A549 (cell line): Measurements from ENCODE around the gene NKAP. TPM values are rescaled to one million over a fixed set of nuclear protein-coding genes. Genes with fewer than 3 reads are reported as not detected.

Experiments
- ATAC-seq, 2 experiments: fragments of 200-7000 bp in 1 of 2; fragments of >200 bp in 1 of 2; cut with Nextera tagmentation in 1 of 2; cut with Tn5 transposase in 1 of 2; 3 replicates each; pipeline versions ENCODE4 v1.8.0 to v1.9.1; 2018 to 2020; ENCODE audit warnings: mild to moderate bottlenecking in 1 of 2, moderate library complexity in 1 of 2
- CTCF ChIA-PET: fragments of 300-600 bp; sonication (Branson Sonifier 250); formaldehyde crosslinking; extraction: SDS; loops from one replicate; lab custom pipeline; 2021; ENCODE audit warnings: antibody characterized with exemption, inconsistent platforms; lab: Yijun Ruan, JAX
- POLR2A ChIA-PET: fragments of 350-600 bp; formaldehyde crosslinking; extraction: SDS; loops from one replicate; lab custom pipeline; 2021; ENCODE audit warnings: antibody characterized with exemption, inconsistent platforms; lab: Yijun Ruan, JAX
- DNase-seq, 2 experiments: peaks; one replicate each; pipeline versions ENCODE4 v3.0.0 to v3.0.0-alpha.2; 2011 to 2016; ENCODE audit warnings: low read depth in 1 of 2, low spot score in 1 of 2
- FAIRE-seq: peaks from 2 replicates; lab custom pipeline; 2011; peaks lifted over from hg19 to GRCh38; lab: Jason Lieb, UNC
- H3K27ac ChIP-seq, 2 experiments: fragments of >200 bp; sonication (Bioruptor Twin); formaldehyde crosslinking; 3 replicates each; pipeline ENCODE4 v1.5.1; 2016 to 2017
- H3K4me1 ChIP-seq: fragments of >200 bp; sonication (Bioruptor Twin); formaldehyde crosslinking; 3 replicates; pipeline ENCODE4 v1.6.1; 2016
- H3K4me2 ChIP-seq: fragments of >200 bp; sonication (Bioruptor Twin); formaldehyde crosslinking; 3 replicates; pipeline ENCODE4 v1.6.1; 2016
- H3K4me3 ChIP-seq: fragments of >200 bp; sonication (Bioruptor Twin); formaldehyde crosslinking; 3 replicates; pipeline ENCODE4 v1.5.1; 2016
- H3K9me3 ChIP-seq: fragments of >200 bp; sonication (Bioruptor Twin); formaldehyde crosslinking; 3 replicates; pipeline ENCODE4 v1.6.1; 2016
- CBX8 ChIP-seq: fragments of 200-600 bp; sonication (generic); IDR thresholded peaks from 2 replicates; pipeline ENCODE4 v1.6.1; 2016
- CEBPB ChIP-seq, 2 experiments: fragments of >200 bp in 1 of 2; sonication (Bioruptor Twin) in 1 of 2; formaldehyde crosslinking in 1 of 2; IDR thresholded peaks; 2 replicates each; pipeline ENCODE4 v1.6.1; 2012 to 2016
- CHD2 ChIP-seq: fragments of 150-350 bp; IDR thresholded peaks from 2 replicates; pipeline ENCODE4 v1.6.1; 2014; ENCODE audit warnings: low read length; ENCODE audit not compliant: partially characterized antibody
- CHD4 ChIP-seq: fragments of 200-600 bp; sonication (generic); IDR thresholded peaks from 2 replicates; pipeline ENCODE4 v1.6.1; 2016; ENCODE audit warnings: antibody characterized with exemption, mild to moderate bottlenecking, borderline replicate concordance
- EHMT2 ChIP-seq: fragments of 200-600 bp; sonication (generic); IDR thresholded peaks from 2 replicates; pipeline ENCODE4 v1.6.1; 2016; ENCODE audit warnings: antibody characterized with exemption, low read depth, mild to moderate bottlenecking, moderate library complexity
- EP300 ChIP-seq, 2 experiments: fragments of >200 bp; sonication (Bioruptor Twin); formaldehyde crosslinking; IDR thresholded peaks; 2 replicates in 1 of 2; 3 replicates in 1 of 2; pipeline ENCODE4 v1.6.1; 2016 to 2017
- ESRRA ChIP-seq: fragments of 150-350 bp; IDR thresholded peaks from 2 replicates; pipeline ENCODE4 v1.6.1; 2014; ENCODE audit warnings: mild to moderate bottlenecking, low read length, borderline replicate concordance
- FOSB ChIP-seq: fragments of 250-450 bp; sonication (Bioruptor Pico); IDR thresholded peaks from 2 replicates; pipeline ENCODE4 v1.5.0; 2020; ENCODE audit warnings: mild to moderate bottlenecking, moderate library complexity
- FOXS1 ChIP-seq: fragments of 250-450 bp; sonication (Bioruptor Pico); IDR thresholded peaks from 2 replicates; pipeline ENCODE4 v1.5.0; 2020; ENCODE audit warnings: mild to moderate bottlenecking, moderate library complexity
- GATA3 ChIP-seq: IDR thresholded peaks from 2 replicates; pipeline ENCODE4 v1.6.1; 2012; ENCODE audit warnings: borderline replicate concordance
- HOXA7 ChIP-seq: fragments of 250-450 bp; sonication (Bioruptor Pico); IDR thresholded peaks from 2 replicates; pipeline ENCODE4 v1.5.0; 2020; ENCODE audit warnings: mild to moderate bottlenecking, moderate library complexity
- HOXB5 ChIP-seq: fragments of 250-450 bp; sonication (Bioruptor Pico); IDR thresholded peaks from 2 replicates; pipeline ENCODE4 v1.5.0; 2020; ENCODE audit warnings: mild to moderate bottlenecking, moderate library complexity
- JUN ChIP-seq, 2 experiments: fragments of >200 bp; sonication (Bioruptor Twin); formaldehyde crosslinking; IDR thresholded peaks; 2 replicates in 1 of 2; 3 replicates in 1 of 2; pipeline ENCODE4 v1.6.1; 2016 to 2017
- JUNB ChIP-seq: fragments of >200 bp; sonication (Bioruptor Twin); formaldehyde crosslinking; IDR thresholded peaks from 2 replicates; pipeline ENCODE4 v1.6.1; 2016
- KDM5A ChIP-seq: fragments of 200-600 bp; sonication (generic); IDR thresholded peaks from 2 replicates; pipeline ENCODE4 v1.6.1; 2016; ENCODE audit warnings: antibody characterized with exemption, mild to moderate bottlenecking
- MYC ChIP-seq: IDR thresholded peaks from 2 replicates; pipeline ENCODE4 v1.6.1; 2012; ENCODE audit warnings: mild to moderate bottlenecking, inconsistent platforms, low read length, improper control_type of control experiment, borderline replicate concordance
- PHF8 ChIP-seq: fragments of 200-600 bp; sonication (generic); IDR thresholded peaks from 2 replicates; pipeline ENCODE4 v1.6.1; 2016; ENCODE audit warnings: low read depth, mild to moderate bottlenecking, antibody characterized with exemption, moderate library complexity, borderline replicate concordance
- POLR2A ChIP-seq: IDR thresholded peaks from 2 replicates; pipeline ENCODE4 v1.6.1; 2012; ENCODE audit warnings: mild to moderate bottlenecking, low read length
- POLR2AphosphoS2 ChIP-seq: conservative IDR thresholded peaks from 2 replicates; pipeline ENCODE4 v1.6.1; 2012; ENCODE audit warnings: low read length, improper control_type of control experiment, inconsistent platforms
- RAD21 ChIP-seq, 2 experiments: fragments of >200 bp in 1 of 2; sonication (Bioruptor Twin) in 1 of 2; formaldehyde crosslinking in 1 of 2; IDR thresholded peaks in 1 of 2; conservative IDR thresholded peaks in 1 of 2; 2 replicates in 1 of 2; 3 replicates in 1 of 2; pipeline ENCODE4 v1.6.1; 2012 to 2018; ENCODE audit warnings: inconsistent platforms in 1 of 2
- RFX5 ChIP-seq: fragments of 450-650 bp; IDR thresholded peaks from 2 replicates; pipeline ENCODE4 v1.7.1; 2014; ENCODE audit warnings: antibody characterized with exemption, mild to moderate bottlenecking, moderate library complexity
- RNF2 ChIP-seq: fragments of 200-600 bp; sonication (generic); IDR thresholded peaks from 2 replicates; pipeline ENCODE4 v1.6.1; 2016; ENCODE audit warnings: low read depth, mild to moderate bottlenecking, antibody characterized with exemption, moderate library complexity, borderline replicate concordance
- SMC3 ChIP-seq: fragments of >200 bp; sonication (Bioruptor Twin); formaldehyde crosslinking; IDR thresholded peaks from 3 replicates; pipeline ENCODE4 v1.6.1; 2018; ENCODE audit warnings: inconsistent platforms
- TFCP2L1 ChIP-seq: fragments of 250-450 bp; sonication (Bioruptor Pico); IDR thresholded peaks from 2 replicates; pipeline ENCODE4 v1.5.0; 2021; ENCODE audit warnings: mild to moderate bottlenecking
- ZFP36 ChIP-seq: fragments of 450-650 bp; IDR thresholded peaks from 2 replicates; pipeline ENCODE4 v1.6.1; 2014; ENCODE audit warnings: borderline replicate concordance; ENCODE audit not compliant: partially characterized antibody
- WGBS: methylation state at CpG from one replicate; pipeline ENCODE4 v1.1.6; 2017; ENCODE audit errors: missing lambda C conversion rate; 5-methylcytosine and 5-hydroxymethylcytosine counted together
- polyA minus RNA-seq: library from RNA; depleted of rRNA, polyadenylated mRNA; stranded (reverse); fragments of >200 nt; gene quantifications from 2 replicates; pipeline ENCODE4 v1.2.3, GENCODE V29; 2011; rRNA and poly(A)+ RNA removed
- polyA plus RNA-seq, 4 experiments: library from polyadenylated mRNA; depleted of rRNA in 3 of 4; stranded (reverse); fragments of >200 nt; fragmentation: RNase III in 1 of 4; extraction: RNeasy Plus Mini Kit Qiagen cat#74134 plus additional on column Dnase treatment in 1 of 4; gene quantifications; 2 replicates in 3 of 4; 3 replicates in 1 of 4; pipeline ENCODE4 v1.2.3, GENCODE V29; 2011 to 2017
- TF ChIP-seq, protein P1 (sequence below): IDR thresholded peaks from 2 replicates; pipeline ENCODE4 v1.6.1; 2012
- TF ChIP-seq, protein P2 (sequence below): fragments of >200 bp; sonication (Bioruptor Twin); formaldehyde crosslinking; IDR thresholded peaks from 3 replicates; pipeline ENCODE4 v1.5.1; 2016
- TF ChIP-seq, protein P3 (sequence below): fragments of 200-600 bp; sonication (generic); IDR thresholded peaks from 2 replicates; pipeline ENCODE4 v1.6.1; 2016; ENCODE audit warnings: antibody characterized with exemption, mild to moderate bottlenecking, moderate library complexity
- TF ChIP-seq, protein P4 (sequence below): fragments of >200 bp; sonication (Bioruptor Twin); formaldehyde crosslinking; IDR thresholded peaks from 3 replicates; pipeline ENCODE4 v1.6.1; 2016
- TF ChIP-seq, protein P5 (sequence below): IDR thresholded peaks from 2 replicates; pipeline ENCODE4 v1.6.1; 2012; ENCODE audit warnings: low read depth, borderline replicate concordance

The NKAP gene
- 7.7 and 16.9 TPM in 2 replicates for polyA plus RNA-seq (2011; rRNA removed)
- 3.4 and 3.5 TPM in 2 replicates for polyA plus RNA-seq (2012; cell fraction: cytosol; rRNA removed)
- polyA plus RNA-seq (2012; cell fraction: nucleus; rRNA removed): 2.5 and 3.0 TPM in 2 replicates
- 5.9 to 6.6 TPM (median 6.3 TPM) in 3 replicates for polyA plus RNA-seq (2017; fragmentation: RNase III; extraction: RNeasy Plus Mini Kit Qiagen cat#74134 plus additional on column Dnase treatment)
- 1.5 and 1.6 TPM in 2 replicates for polyA minus RNA-seq

DNA sequence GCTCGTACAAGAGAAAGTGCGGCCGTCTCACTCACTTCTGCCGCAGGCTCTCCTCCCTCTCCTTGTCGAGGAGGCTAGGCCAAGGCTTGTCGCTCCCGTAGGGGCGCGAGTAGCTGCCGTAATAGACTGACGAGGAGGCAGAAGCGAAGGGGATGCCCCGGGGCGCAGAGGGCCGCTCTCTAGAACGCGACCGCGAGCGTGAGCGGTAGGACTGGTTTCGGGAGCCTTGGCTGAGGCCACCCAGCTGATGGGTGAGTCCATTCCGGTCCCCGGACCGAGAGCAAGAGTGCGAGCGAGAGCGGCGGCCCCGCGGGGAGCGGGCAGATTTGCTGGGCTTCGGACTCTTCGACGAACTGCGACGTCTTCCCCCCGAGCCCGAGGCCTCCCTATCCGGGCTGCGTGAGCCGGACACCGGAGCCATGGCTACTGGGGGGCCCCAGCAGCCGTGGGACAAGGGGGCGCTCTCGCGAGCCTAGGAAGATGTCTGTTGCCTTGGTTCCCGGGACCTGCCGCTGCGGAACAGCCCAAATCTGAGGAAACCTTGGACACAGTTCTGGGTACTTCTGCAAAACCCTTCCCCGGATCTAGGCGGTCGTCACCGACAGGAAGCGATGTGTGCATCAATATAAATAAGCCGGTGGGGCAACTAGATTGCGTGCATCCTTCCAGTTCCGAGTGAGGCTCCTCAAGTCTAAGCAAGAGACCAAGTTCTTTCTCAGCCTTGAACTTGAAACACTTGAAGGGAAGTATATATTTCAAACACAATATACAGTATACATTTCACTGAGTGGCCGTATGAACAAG is at the start of gene NKAP:
TSS of gene NKAP (minus strand) at position 567 of the 804 bp plus-strand sequence. CDS start at position 421, 146 bp downstream.
- POLR2A ChIA-PET: interaction anchor here (1.0 kb wide), 1 partner anchor 152 kb away, joined by 3 read pairs; the partner anchor contains the start of gene RPL39
- H3K4me3 ChIP-seq: peak within 1 kb of the TSS; percentile 76
- peaks cover 10% of the 10 kb centered on the region; the same call in 2 of the 3 replicates for H3K4me1 ChIP-seq
- peak; percentile 87 to 96 for DNase-seq
- H3K27ac ChIP-seq: peak within 1 kb of the TSS; percentile 85 to 97
- WGBS: 2% methylated on average over 16 of the region's 59 CpGs
- no peaks in the 10 kb centered on the region for H3K9me3 ChIP-seq
- FAIRE-seq: peak; percentile 99
- peak; percentile 95 to 97 for ATAC-seq
- H3K4me2 ChIP-seq: peak within 1 kb of the TSS; percentile 94
- CTCF ChIA-PET: interaction anchor here (0.7 kb wide), 2 partner anchors 58 to 1511 kb away, joined by 3 read pairs; no protein-coding TSS in a partner anchor
- peak; percentile 95; the same call in 1 of the 2 replicates for TF ChIP-seq FOXS1
- peak; percentile 72 for TF ChIP-seq KDM5A
- TF ChIP-seq MYC: no peak
- TF ChIP-seq EP300 (IDR thresholded peaks at IDR 0.05): no peak
- no peak for TF ChIP-seq CHD4
- TF ChIP-seq GATA3: peak; percentile 41; the same call in 1 of the 2 replicates
- no peak for TF ChIP-seq ESRRA
- TF ChIP-seq HOXB5 (CRISPR knock-in tag): no peak
- TF ChIP-seq HOXA7 (CRISPR knock-in tag): no peak
- TF ChIP-seq EHMT2: peak; percentile 71
- TF ChIP-seq RNF2: no peak
- no peak for TF ChIP-seq JUNB
- TF ChIP-seq RFX5: no peak
- TF ChIP-seq RAD21 (conservative IDR thresholded peaks at IDR 0.05 in 1 of 2, IDR thresholded peaks at IDR 0.05 in 1 of 2): no peak
- TF ChIP-seq, protein P1, sequence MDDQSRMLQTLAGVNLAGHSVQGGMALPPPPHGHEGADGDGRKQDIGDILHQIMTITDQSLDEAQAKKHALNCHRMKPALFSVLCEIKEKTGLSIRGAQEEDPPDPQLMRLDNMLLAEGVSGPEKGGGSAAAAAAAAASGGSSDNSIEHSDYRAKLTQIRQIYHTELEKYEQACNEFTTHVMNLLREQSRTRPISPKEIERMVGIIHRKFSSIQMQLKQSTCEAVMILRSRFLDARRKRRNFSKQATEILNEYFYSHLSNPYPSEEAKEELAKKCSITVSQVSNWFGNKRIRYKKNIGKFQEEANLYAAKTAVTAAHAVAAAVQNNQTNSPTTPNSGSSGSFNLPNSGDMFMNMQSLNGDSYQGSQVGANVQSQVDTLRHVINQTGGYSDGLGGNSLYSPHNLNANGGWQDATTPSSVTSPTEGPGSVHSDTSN: no peak
- peak; percentile 65 for TF ChIP-seq POLR2A
- TF ChIP-seq, protein P2, sequence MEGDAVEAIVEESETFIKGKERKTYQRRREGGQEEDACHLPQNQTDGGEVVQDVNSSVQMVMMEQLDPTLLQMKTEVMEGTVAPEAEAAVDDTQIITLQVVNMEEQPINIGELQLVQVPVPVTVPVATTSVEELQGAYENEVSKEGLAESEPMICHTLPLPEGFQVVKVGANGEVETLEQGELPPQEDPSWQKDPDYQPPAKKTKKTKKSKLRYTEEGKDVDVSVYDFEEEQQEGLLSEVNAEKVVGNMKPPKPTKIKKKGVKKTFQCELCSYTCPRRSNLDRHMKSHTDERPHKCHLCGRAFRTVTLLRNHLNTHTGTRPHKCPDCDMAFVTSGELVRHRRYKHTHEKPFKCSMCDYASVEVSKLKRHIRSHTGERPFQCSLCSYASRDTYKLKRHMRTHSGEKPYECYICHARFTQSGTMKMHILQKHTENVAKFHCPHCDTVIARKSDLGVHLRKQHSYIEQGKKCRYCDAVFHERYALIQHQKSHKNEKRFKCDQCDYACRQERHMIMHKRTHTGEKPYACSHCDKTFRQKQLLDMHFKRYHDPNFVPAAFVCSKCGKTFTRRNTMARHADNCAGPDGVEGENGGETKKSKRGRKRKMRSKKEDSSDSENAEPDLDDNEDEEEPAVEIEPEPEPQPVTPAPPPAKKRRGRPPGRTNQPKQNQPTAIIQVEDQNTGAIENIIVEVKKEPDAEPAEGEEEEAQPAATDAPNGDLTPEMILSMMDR: peak; percentile 30; the same call in 2 of the 3 replicates
- TF ChIP-seq CBX8: no peak
- TF ChIP-seq, protein P3, sequence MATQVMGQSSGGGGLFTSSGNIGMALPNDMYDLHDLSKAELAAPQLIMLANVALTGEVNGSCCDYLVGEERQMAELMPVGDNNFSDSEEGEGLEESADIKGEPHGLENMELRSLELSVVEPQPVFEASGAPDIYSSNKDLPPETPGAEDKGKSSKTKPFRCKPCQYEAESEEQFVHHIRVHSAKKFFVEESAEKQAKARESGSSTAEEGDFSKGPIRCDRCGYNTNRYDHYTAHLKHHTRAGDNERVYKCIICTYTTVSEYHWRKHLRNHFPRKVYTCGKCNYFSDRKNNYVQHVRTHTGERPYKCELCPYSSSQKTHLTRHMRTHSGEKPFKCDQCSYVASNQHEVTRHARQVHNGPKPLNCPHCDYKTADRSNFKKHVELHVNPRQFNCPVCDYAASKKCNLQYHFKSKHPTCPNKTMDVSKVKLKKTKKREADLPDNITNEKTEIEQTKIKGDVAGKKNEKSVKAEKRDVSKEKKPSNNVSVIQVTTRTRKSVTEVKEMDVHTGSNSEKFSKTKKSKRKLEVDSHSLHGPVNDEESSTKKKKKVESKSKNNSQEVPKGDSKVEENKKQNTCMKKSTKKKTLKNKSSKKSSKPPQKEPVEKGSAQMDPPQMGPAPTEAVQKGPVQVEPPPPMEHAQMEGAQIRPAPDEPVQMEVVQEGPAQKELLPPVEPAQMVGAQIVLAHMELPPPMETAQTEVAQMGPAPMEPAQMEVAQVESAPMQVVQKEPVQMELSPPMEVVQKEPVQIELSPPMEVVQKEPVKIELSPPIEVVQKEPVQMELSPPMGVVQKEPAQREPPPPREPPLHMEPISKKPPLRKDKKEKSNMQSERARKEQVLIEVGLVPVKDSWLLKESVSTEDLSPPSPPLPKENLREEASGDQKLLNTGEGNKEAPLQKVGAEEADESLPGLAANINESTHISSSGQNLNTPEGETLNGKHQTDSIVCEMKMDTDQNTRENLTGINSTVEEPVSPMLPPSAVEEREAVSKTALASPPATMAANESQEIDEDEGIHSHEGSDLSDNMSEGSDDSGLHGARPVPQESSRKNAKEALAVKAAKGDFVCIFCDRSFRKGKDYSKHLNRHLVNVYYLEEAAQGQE: peak; percentile 82
- TF ChIP-seq JUN (IDR thresholded peaks at IDR 0.05): peak; percentile 47 to 79; a peak in 4 of 5 replicates
- TF ChIP-seq, protein P4, sequence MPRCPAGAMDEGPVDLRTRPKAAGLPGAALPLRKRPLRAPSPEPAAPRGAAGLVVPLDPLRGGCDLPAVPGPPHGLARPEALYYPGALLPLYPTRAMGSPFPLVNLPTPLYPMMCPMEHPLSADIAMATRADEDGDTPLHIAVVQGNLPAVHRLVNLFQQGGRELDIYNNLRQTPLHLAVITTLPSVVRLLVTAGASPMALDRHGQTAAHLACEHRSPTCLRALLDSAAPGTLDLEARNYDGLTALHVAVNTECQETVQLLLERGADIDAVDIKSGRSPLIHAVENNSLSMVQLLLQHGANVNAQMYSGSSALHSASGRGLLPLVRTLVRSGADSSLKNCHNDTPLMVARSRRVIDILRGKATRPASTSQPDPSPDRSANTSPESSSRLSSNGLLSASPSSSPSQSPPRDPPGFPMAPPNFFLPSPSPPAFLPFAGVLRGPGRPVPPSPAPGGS: peak; percentile 61; the same call in 1 of the 3 replicates
- TF ChIP-seq, protein P5, sequence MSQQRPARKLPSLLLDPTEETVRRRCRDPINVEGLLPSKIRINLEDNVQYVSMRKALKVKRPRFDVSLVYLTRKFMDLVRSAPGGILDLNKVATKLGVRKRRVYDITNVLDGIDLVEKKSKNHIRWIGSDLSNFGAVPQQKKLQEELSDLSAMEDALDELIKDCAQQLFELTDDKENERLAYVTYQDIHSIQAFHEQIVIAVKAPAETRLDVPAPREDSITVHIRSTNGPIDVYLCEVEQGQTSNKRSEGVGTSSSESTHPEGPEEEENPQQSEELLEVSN: peak; percentile 68; the same call in 1 of the 2 replicates
- TF ChIP-seq CHD2: peak; percentile 86
- TF ChIP-seq CEBPB (IDR thresholded peaks at IDR 0.05): peak in 1 of 2 experiments; percentile 39; a peak in 1 of 4 replicates
- TF ChIP-seq ZFP36: no peak
- TF ChIP-seq FOSB: no peak
- TF ChIP-seq SMC3: no peak
- peak; percentile 65; the same call in 1 of the 2 replicates for TF ChIP-seq PHF8
- no peak for TF ChIP-seq POLR2AphosphoS2
- TF ChIP-seq TFCP2L1 (CRISPR knock-in tag): no peak
